ENCODE results near the gene CAPS. TPM values are rescaled to one million over a fixed set of nuclear protein-coding genes. Genes with fewer than 3 reads are reported as not detected.
A peak's percentile ranks its signal among the peaks of the same experiment; 100 is the strongest.
"Not testable (repeated sequence)": the region's sequence is repeated elsewhere in the genome, so short reads cannot be mapped to it uniquely, and the experiment has no call there.

Gene CAPS
- total and polyA plus RNA-seq, 3 donors from 2014 or later = 9.4 to 20.9 (median 13.9) TPM

GRCh38 chr19:5880196-5880595 lies 33.9 kb upstream of the CAPS start:
- Histone ChIP-seq H3K4me1 (peaks cover 7% of the 10 kb centered on the region), H3K27me3 (no peaks in the 10 kb centered on the region)
- intact Hi-C loops (cut with DNase I; ENCODE audit: low total_unique reads) = no loop called here

GRCh38 chr19:5880604-5881078 lies 33.4 kb upstream of the CAPS start:
- peak; percentile 51 for DNase-seq
- WGBS, 2 donors = 40 to 43% methylated on average over 8 to 15 of the region's 15 CpGs
- Histone ChIP-seq H3K27me3 (no peaks in the 10 kb centered on the region), H3K4me3 (no peak overlapping the region), H3K27ac (no peak overlapping the region), H3K4me1 (peaks cover 7% of the 10 kb centered on the region), H3K9me3 (no peaks in the 10 kb centered on the region), H3K36me3 (ENCODE audit: low read depth, missing control alignments) (no peaks in the 10 kb centered on the region)
- TF ChIP-seq POLR2A (IDR thresholded peaks at IDR 0.05) (no peak), CTCF (IDR thresholded peaks at IDR 0.05) (no peak)
- intact Hi-C loops (cut with DNase I; ENCODE audit: low total_unique reads) = no loop called here

More at GRCh38 chr19:5880196-5880595, 33.9 kb upstream of the CAPS start:
- 54 to 59% methylated on average over 6 of the region's 6 CpGs for WGBS, 2 donors
- H3K27ac ChIP-seq = no peak overlapping the region
- TF ChIP-seq CTCF (IDR thresholded peaks at IDR 0.05) (no peak), POLR2A (IDR thresholded peaks at IDR 0.05) (no peak)
- no peak overlapping the region for H3K4me3 ChIP-seq
- no peaks in the 10 kb centered on the region for H3K36me3 ChIP-seq (ENCODE audit: low read depth, missing control alignments)
- DNase-seq = no peak
- no peaks in the 10 kb centered on the region for H3K9me3 ChIP-seq

GRCh38 chr19:5881543-5882299 lies 32.3 kb upstream of the CAPS start:
- no peak overlapping the region for H3K27ac ChIP-seq

GRCh38 chr19:5882421-5882968 lies 31.6 kb upstream of the CAPS start:
- Histone ChIP-seq H3K4me1 (peaks cover 7% of the 10 kb centered on the region), H3K27ac (no peak overlapping the region)
- intact Hi-C loops (cut with DNase I; ENCODE audit: low total_unique reads) = no loop called here

More at GRCh38 chr19:5881543-5882299, 32.3 kb upstream of the CAPS start:
- H3K27me3 ChIP-seq = no peaks in the 10 kb centered on the region
- WGBS, 2 donors = 69 to 71% methylated on average over 12 to 19 of the region's 19 CpGs
- intact Hi-C loops (cut with DNase I; ENCODE audit: low total_unique reads) = no loop called here
- TF ChIP-seq POLR2A (IDR thresholded peaks at IDR 0.05) (no peak), CTCF (IDR thresholded peaks at IDR 0.05) (no peak)
- no peak for DNase-seq
- peaks cover 7% of the 10 kb centered on the region for H3K4me1 ChIP-seq
- H3K4me3 ChIP-seq = no peak overlapping the region
- H3K9me3 ChIP-seq = no peaks in the 10 kb centered on the region
- no peaks in the 10 kb centered on the region for H3K36me3 ChIP-seq (ENCODE audit: low read depth, missing control alignments)

GRCh38 chr19:5883157-5883873 lies 30.7 kb upstream of the CAPS start:
- H3K27ac ChIP-seq; H3K4me3 ChIP-seq; intact Hi-C loops (cut with DNase I; ENCODE audit: low total_unique reads); H3K9me3 ChIP-seq; H3K36me3 ChIP-seq (ENCODE audit: low read depth, missing control alignments); H3K27me3 ChIP-seq; DNase-seq; H3K4me1 ChIP-seq: not testable (repeated sequence)
- 74 to 76% methylated on average over 13 of the region's 13 CpGs for WGBS, 2 donors

More at GRCh38 chr19:5882421-5882968, 31.6 kb upstream of the CAPS start:
- Histone ChIP-seq H3K9me3 (no peaks in the 10 kb centered on the region), H3K4me3 (no peak overlapping the region), H3K36me3 (ENCODE audit: low read depth, missing control alignments) (no peaks in the 10 kb centered on the region), H3K27me3 (no peaks in the 10 kb centered on the region)
- DNase-seq = no peak
- 68 to 81% methylated on average over 8 to 9 of the region's 9 CpGs for WGBS, 2 donors
- TF ChIP-seq CTCF (IDR thresholded peaks at IDR 0.05) (no peak), POLR2A (IDR thresholded peaks at IDR 0.05) (no peak)

- H3K27me3 ChIP-seq; H3K4me1 ChIP-seq; H3K9me3 ChIP-seq; DNase-seq; H3K27ac ChIP-seq; H3K4me3 ChIP-seq; intact Hi-C loops (cut with DNase I; ENCODE audit: low total_unique reads); H3K36me3 ChIP-seq (ENCODE audit: low read depth, missing control alignments): not testable (repeated sequence)
- WGBS, 2 donors = 74 to 86% methylated on average over 11 of the region's 11 CpGs
These were observed 29.8 kb upstream of the CAPS start for GRCh38 chr19:5884065-5884811.
